H9 (cell line): Measurements from ENCODE around the gene WEE1. TPM values are rescaled to one million over a fixed set of nuclear protein-coding genes. Genes with fewer than 3 reads are reported as not detected.

Source experiments
- DNase-seq: peaks from one replicate; pipeline ENCODE4 v3.0.0-alpha.2; 2017
- H2AFZ ChIP-seq: one replicate; pipeline ENCODE4 v1.6.1; 2013; ENCODE audit warnings: mild to moderate bottlenecking, low read length, control low read depth, moderate library complexity
- H2AK5ac ChIP-seq: 2 replicates; pipeline ENCODE4 v1.6.1; 2013; ENCODE audit warnings: low read length, control low read depth, mixed read lengths; ENCODE audit not compliant: insufficient read length
- H2BK120ac ChIP-seq: one replicate; pipeline ENCODE4 v1.6.1; 2013; ENCODE audit warnings: low read depth, mild to moderate bottlenecking, low read length, control low read depth, inconsistent platforms; ENCODE audit not compliant: poor library complexity, severe bottlenecking
- H2BK12ac ChIP-seq: 2 replicates; pipeline ENCODE4 v1.6.1; 2013; ENCODE audit warnings: low read length, control low read depth, mixed read lengths, low read depth; ENCODE audit not compliant: insufficient read length
- H2BK15ac ChIP-seq: 2 replicates; pipeline ENCODE4 v1.6.1; 2013; ENCODE audit warnings: low read depth, low read length, control low read depth
- H2BK20ac ChIP-seq: one replicate; pipeline ENCODE4 v1.6.1; 2013; ENCODE audit warnings: low read depth, mild to moderate bottlenecking, low read length, control low read depth, inconsistent platforms; ENCODE audit not compliant: poor library complexity, severe bottlenecking
- H2BK5ac ChIP-seq: 2 replicates; pipeline ENCODE4 v1.6.1; 2013; ENCODE audit warnings: low read length, control low read depth, mixed read lengths; ENCODE audit not compliant: insufficient read length
- H3K14ac ChIP-seq: 2 replicates; pipeline ENCODE4 v1.6.1; 2013; ENCODE audit warnings: low read length, control low read depth; ENCODE audit not compliant: insufficient read depth
- H3K18ac ChIP-seq: 2 replicates; pipeline ENCODE4 v1.6.1; 2013; ENCODE audit warnings: low read depth, mild to moderate bottlenecking, mixed read lengths, low read length, control low read depth; ENCODE audit not compliant: insufficient read length
- H3K23ac ChIP-seq: 2 replicates; pipeline ENCODE4 v1.6.1; 2013; ENCODE audit warnings: low read length, control low read depth, mixed read lengths, low read depth; ENCODE audit not compliant: insufficient read length
- H3K23me2 ChIP-seq: 2 replicates; pipeline ENCODE4 v1.6.1; 2013; ENCODE audit warnings: low read depth, mild to moderate bottlenecking, mixed read lengths, low read length, control low read depth; ENCODE audit not compliant: insufficient read length, poor library complexity, severe bottlenecking
- H3K27ac ChIP-seq: 2 replicates; pipeline ENCODE4 v1.5.1; 2013; ENCODE audit warnings: low read length, control low read depth, mixed read lengths, low read depth; ENCODE audit not compliant: insufficient read length
- H3K27me3 ChIP-seq: 2 replicates; pipeline ENCODE4 v1.6.1; 2013; ENCODE audit warnings: low read length, control low read depth, inconsistent platforms; ENCODE audit not compliant: insufficient read depth
- H3K4ac ChIP-seq: 2 replicates; pipeline ENCODE4 v1.6.1; 2013; ENCODE audit warnings: low read depth, mild to moderate bottlenecking, control low read depth, inconsistent platforms, low read length, moderate library complexity
- H3K4me1 ChIP-seq: 2 replicates; pipeline ENCODE4 v1.6.1; 2013; ENCODE audit warnings: low read length, control low read depth, inconsistent platforms; ENCODE audit not compliant: insufficient read depth
- H3K4me2 ChIP-seq: 2 replicates; pipeline ENCODE4 v1.6.1; 2013; ENCODE audit warnings: low read length, control low read depth, mixed read lengths; ENCODE audit not compliant: insufficient read length, insufficient read depth
- H3K56ac ChIP-seq: 2 replicates; pipeline ENCODE4 v1.6.1; 2013; ENCODE audit warnings: low read depth, mild to moderate bottlenecking, mixed read lengths, low read length, control low read depth; ENCODE audit not compliant: insufficient read length
- H3K79me1 ChIP-seq: 2 replicates; pipeline ENCODE4 v1.6.1; 2013; ENCODE audit warnings: low read depth, mild to moderate bottlenecking, moderate library complexity, low read length, control low read depth, inconsistent platforms; ENCODE audit not compliant: insufficient read depth, poor library complexity, severe bottlenecking
- H3K79me2 ChIP-seq: 2 replicates; pipeline ENCODE4 v1.6.1; 2013; ENCODE audit warnings: low read length, control low read depth, inconsistent platforms; ENCODE audit not compliant: insufficient read depth
- H3K9ac ChIP-seq: 2 replicates; pipeline ENCODE4 v1.6.1; 2013; ENCODE audit warnings: low read length, control low read depth, mixed read lengths; ENCODE audit not compliant: insufficient read length; ENCODE audit errors: extremely low read depth
- H3K9me3 ChIP-seq: one replicate; pipeline ENCODE4 v1.6.1; 2013; ENCODE audit warnings: low read depth, low read length, inconsistent platforms; ENCODE audit not compliant: control insufficient read depth
- H3T11ph ChIP-seq: one replicate; pipeline ENCODE4 v1.6.1; 2013; ENCODE audit warnings: mild to moderate bottlenecking, low read length, control low read depth, inconsistent platforms
- H4K20me1 ChIP-seq: one replicate; pipeline ENCODE4 v1.6.1; 2013; ENCODE audit not compliant: control insufficient read depth, insufficient read length, insufficient read depth
- H4K5ac ChIP-seq: 2 replicates; pipeline ENCODE4 v1.6.1; 2013; ENCODE audit warnings: low read depth, mild to moderate bottlenecking, mixed read lengths, low read length, control low read depth; ENCODE audit not compliant: insufficient read length
- H4K8ac ChIP-seq: replicated peaks from 2 replicates; pipeline ENCODE4 v1.6.1; 2013; ENCODE audit warnings: low read length, control low read depth, mixed read lengths, low read depth; ENCODE audit not compliant: insufficient read length
- H4K91ac ChIP-seq: 2 replicates; pipeline ENCODE4 v1.6.1; 2013; ENCODE audit warnings: low read depth, mild to moderate bottlenecking, moderate library complexity, mixed read lengths, low read length, control low read depth; ENCODE audit not compliant: insufficient read length
- H3K27ac Mint-ChIP-seq, 3 experiments: 2 replicates in 2 of 3; 3 replicates in 1 of 3; pipeline ENCODE4 v1.8.0; 2020 to 2021; ENCODE audit warnings: mixed read lengths in 3 of 3, mild to moderate bottlenecking in 1 of 3, moderate library complexity in 1 of 3
- H3K27me3 Mint-ChIP-seq: 2 replicates; pipeline ENCODE4 v1.8.0; 2021; ENCODE audit warnings: low read depth, mild to moderate bottlenecking, moderate library complexity, mixed read lengths
- H3K36me3 Mint-ChIP-seq, 3 experiments: 2 replicates in 2 of 3; 3 replicates in 1 of 3; pipeline ENCODE4 v1.8.0; 2020 to 2021; ENCODE audit warnings: low read depth in 3 of 3, mixed read lengths in 3 of 3; ENCODE audit not compliant: insufficient read depth in 1 of 3
- H3K4me1 Mint-ChIP-seq, 2 experiments: 2 replicates each; pipeline ENCODE4 v1.8.0; 2020; ENCODE audit warnings: mixed read lengths in 2 of 2
- H3K4me3 Mint-ChIP-seq, 2 experiments: 2 replicates in 1 of 2; 3 replicates in 1 of 2; pipeline ENCODE4 v1.8.0; 2020 to 2021; ENCODE audit warnings: mild to moderate bottlenecking in 2 of 2, mixed read lengths in 2 of 2, moderate library complexity in 1 of 2
- H3K9me3 Mint-ChIP-seq, 2 experiments: 2 replicates in 1 of 2; 3 replicates in 1 of 2; pipeline ENCODE4 v1.8.0; 2020; ENCODE audit warnings: mild to moderate bottlenecking in 2 of 2, mixed read lengths in 2 of 2, moderate library complexity in 1 of 2
- WGBS: extraction: QIAGEN DNeasy Blood & Tissue Kit; methylation state at CpG from one replicate; pipeline ENCODE4 v1.1.7; 2013; ENCODE audit warnings: missing lambda C conversion rate, low lambda C conversion rate, mixed read lengths; ENCODE audit not compliant: insufficient read length; ENCODE audit errors: extremely low coverage; 5-methylcytosine and 5-hydroxymethylcytosine counted together
- total RNA-seq: library from RNA; stranded (reverse); gene quantifications from 2 replicates; pipeline ENCODE4 v1.2.1, GENCODE V29; 2021
- TF ChIP-seq, protein P1 (sequence below): fragments of 200-600 bp; sonication (generic); conservative IDR thresholded peaks from 3 replicates; pipeline ENCODE4 v1.8.0; 2021; ENCODE audit warnings: antibody characterized with exemption, mild to moderate bottlenecking

The WEE1 gene
- total RNA-seq, 1 experiment from 2014 or later = 142 TPM

DNA sequence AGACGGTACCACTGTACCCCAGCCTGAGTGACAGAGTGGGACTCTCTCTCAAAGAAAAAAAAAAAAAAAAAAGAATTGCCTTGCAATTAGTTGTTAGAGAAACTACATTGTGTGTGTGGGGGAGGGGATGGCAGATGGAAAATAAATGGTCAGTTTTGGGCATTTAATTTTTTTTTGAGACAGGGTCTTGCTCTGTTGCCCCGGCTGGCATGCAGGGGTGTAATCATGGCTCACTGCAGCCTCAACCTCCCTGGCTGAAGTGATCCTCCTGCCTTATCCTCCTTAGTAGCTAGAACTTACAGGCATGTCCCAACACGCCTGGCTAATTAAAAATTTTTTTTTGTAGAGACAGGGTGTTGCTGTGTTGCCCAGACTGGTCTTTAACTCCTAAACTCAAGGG, 36.4 kb downstream of the WEE1 start:
- H3K18ac ChIP-seq = no peak overlapping the region
- no peaks in the 10 kb centered on the region; the same call in 1 of the 2 replicates for H3K4me1 ChIP-seq
- DNase-seq = no peak
- H3K4ac ChIP-seq = no peak overlapping the region
- no peak overlapping the region for H4K91ac ChIP-seq
- H3K23ac ChIP-seq = no peak overlapping the region
- H3K27me3 ChIP-seq = no peaks in the 10 kb centered on the region
- H3K9ac ChIP-seq = no peak overlapping the region
- TF ChIP-seq, protein P1, sequence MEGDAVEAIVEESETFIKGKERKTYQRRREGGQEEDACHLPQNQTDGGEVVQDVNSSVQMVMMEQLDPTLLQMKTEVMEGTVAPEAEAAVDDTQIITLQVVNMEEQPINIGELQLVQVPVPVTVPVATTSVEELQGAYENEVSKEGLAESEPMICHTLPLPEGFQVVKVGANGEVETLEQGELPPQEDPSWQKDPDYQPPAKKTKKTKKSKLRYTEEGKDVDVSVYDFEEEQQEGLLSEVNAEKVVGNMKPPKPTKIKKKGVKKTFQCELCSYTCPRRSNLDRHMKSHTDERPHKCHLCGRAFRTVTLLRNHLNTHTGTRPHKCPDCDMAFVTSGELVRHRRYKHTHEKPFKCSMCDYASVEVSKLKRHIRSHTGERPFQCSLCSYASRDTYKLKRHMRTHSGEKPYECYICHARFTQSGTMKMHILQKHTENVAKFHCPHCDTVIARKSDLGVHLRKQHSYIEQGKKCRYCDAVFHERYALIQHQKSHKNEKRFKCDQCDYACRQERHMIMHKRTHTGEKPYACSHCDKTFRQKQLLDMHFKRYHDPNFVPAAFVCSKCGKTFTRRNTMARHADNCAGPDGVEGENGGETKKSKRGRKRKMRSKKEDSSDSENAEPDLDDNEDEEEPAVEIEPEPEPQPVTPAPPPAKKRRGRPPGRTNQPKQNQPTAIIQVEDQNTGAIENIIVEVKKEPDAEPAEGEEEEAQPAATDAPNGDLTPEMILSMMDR = no peak
- H2BK5ac ChIP-seq = no peak overlapping the region
- H2BK15ac ChIP-seq = no peak overlapping the region
- peaks cover 11% of the 10 kb centered on the region for H3K23me2 ChIP-seq
- H3K56ac ChIP-seq = no peak overlapping the region
- Mint-ChIP-seq H3K4me3 (no peak overlapping the region), H3K36me3 (peaks cover 0 to 4% (median 1%) of the 10 kb centered on the region in 3 experiments; a peak in 3 of 7 replicates), H3K9me3 (peaks cover 0 to 3% of the 10 kb centered on the region in 2 experiments; a peak in 2 of 5 replicates), H3K27me3 (no peaks in the 10 kb centered on the region; the same call in 1 of the 2 replicates), H3K27ac (peak overlapping the region in 1 of 3 experiments; percentile 71; a peak in 1 of 7 replicates), H3K4me1 (peaks cover 36 to 41% of the 10 kb centered on the region in 2 experiments)
- no peaks in the 10 kb centered on the region for H3K79me2 ChIP-seq
- H2BK120ac ChIP-seq = no peak overlapping the region
- no peak overlapping the region for H2BK12ac ChIP-seq
- WGBS = no CpG with 5 or more reads among the region's 3 CpGs
- H3T11ph ChIP-seq = no peak overlapping the region
- no peaks in the 10 kb centered on the region for H3K9me3 ChIP-seq
- no peak overlapping the region for H2AFZ ChIP-seq
- no peak overlapping the region for H3K27ac ChIP-seq
- H3K4me2 ChIP-seq = no peak overlapping the region
- H3K79me1 ChIP-seq = no peaks in the 10 kb centered on the region
- no peak overlapping the region for H4K8ac ChIP-seq
- no peak overlapping the region for H2BK20ac ChIP-seq
- H2AK5ac ChIP-seq = no peak overlapping the region
- no peak overlapping the region for H3K14ac ChIP-seq
- H4K20me1 ChIP-seq = no peaks in the 10 kb centered on the region
- H4K5ac ChIP-seq = no peak overlapping the region
